ENCODE results near the gene EFNA4. TPM values are rescaled to one million over a fixed set of nuclear protein-coding genes. Genes with fewer than 3 reads are reported as not detected.
"Not testable (repeated sequence)": the region's sequence is repeated elsewhere in the genome, so short reads cannot be mapped to it uniquely, and the experiment has no call there.

The EFNA4 gene
- total RNA-seq, 1 donor from 2014 or later = 46.8 TPM

GRCh38 chr1:155117610-155118009, 54.1 kb downstream of the EFNA4 start:
- no peak for TF ChIP-seq CTCF (IDR thresholded peaks at IDR 0.05; ENCODE audit: unreplicated experiment)
- H3K36me3 Mint-ChIP-seq (ENCODE audit: insufficient read depth) = no peaks in the 10 kb centered on the region
- DNase-seq (ENCODE audit: low spot score, unreplicated experiment) = no peak
- H3K9me3 Mint-ChIP-seq (ENCODE audit: low read depth) = no peaks in the 10 kb centered on the region
- no peaks in the 10 kb centered on the region for H3K4me1 Mint-ChIP-seq (ENCODE audit: low read depth)
- peaks cover 34% of the 10 kb centered on the region for H3K27me3 Mint-ChIP-seq
- no peak overlapping the region for H3K27ac Mint-ChIP-seq
- H3K4me3 Mint-ChIP-seq (ENCODE audit: low read depth) = no peak overlapping the region

- peaks cover 35% of the 10 kb centered on the region for H3K27me3 Mint-ChIP-seq
- not testable (repeated sequence) for H3K27ac Mint-ChIP-seq; H3K9me3 Mint-ChIP-seq (ENCODE audit: low read depth); H3K4me3 Mint-ChIP-seq (ENCODE audit: low read depth); DNase-seq (ENCODE audit: low spot score, unreplicated experiment); H3K4me1 Mint-ChIP-seq (ENCODE audit: low read depth); H3K36me3 Mint-ChIP-seq (ENCODE audit: insufficient read depth)
These were observed 54.5 kb downstream of the EFNA4 start for GRCh38 chr1:155118090-155118489.

Other genes starting within 250 kb of the EFNA4 start
- gene KCNN3, start 193.5 kb upstream of the EFNA4 start, total RNA-seq = 0.36 and 0.86 TPM in 2 replicates
- gene PMVK, start 127.0 kb upstream of the EFNA4 start, total RNA-seq = 26.3 and 26.9 TPM in 2 replicates
- 69.1 and 69.5 TPM in 2 replicates for gene PBXIP1, start 107.6 kb upstream of the EFNA4 start, total RNA-seq
- 49.1 and 52.7 TPM in 2 replicates for gene PYGO2, start 102.0 kb upstream of the EFNA4 start, total RNA-seq
- 43.3 and 54.7 TPM in 2 replicates for gene SHC1, start 93.0 kb upstream of the EFNA4 start, total RNA-seq
- 78.7 and 85.8 TPM in 2 replicates for gene CKS1B, start 89.1 kb upstream of the EFNA4 start, total RNA-seq
- 53.7 and 55.9 TPM in 2 replicates for gene FLAD1, start 80.4 kb upstream of the EFNA4 start, total RNA-seq
- 0.84 TPM in 2 replicates for gene LENEP, start 70.2 kb upstream of the EFNA4 start, total RNA-seq
- gene ZBTB7B, start 60.9 kb upstream of the EFNA4 start, total RNA-seq = 28.9 and 29.9 TPM in 2 replicates
- 2.2 TPM in 2 replicates for gene DCST2, start 30.0 kb upstream of the EFNA4 start, total RNA-seq
- not detected in 2 replicates for gene DCST1, start 29.9 kb upstream of the EFNA4 start, total RNA-seq
- 20.9 and 22.1 TPM in 2 replicates for gene ADAM15, start 12.4 kb upstream of the EFNA4 start, total RNA-seq
- 9.0 and 10.5 TPM in 2 replicates for gene EFNA3, start 15.1 kb downstream of the EFNA4 start, total RNA-seq
- 22.1 and 22.2 TPM in 2 replicates for gene EFNA1, start 64.1 kb downstream of the EFNA4 start, total RNA-seq
- gene SLC50A1, start 72.1 kb downstream of the EFNA4 start, total RNA-seq = 33.3 and 35.5 TPM in 2 replicates
- 45.6 and 49.3 TPM in 2 replicates for gene DPM3, start 76.8 kb downstream of the EFNA4 start, total RNA-seq
- gene KRTCAP2, start 109.6 kb downstream of the EFNA4 start, total RNA-seq = 146 and 149 TPM in 2 replicates
- 21.1 and 25.7 TPM in 2 replicates for gene TRIM46, start 110.1 kb downstream of the EFNA4 start, total RNA-seq
- 46.0 and 52.2 TPM in 2 replicates for gene THBS3, start 144.2 kb downstream of the EFNA4 start, total RNA-seq
- 38.1 and 38.7 TPM in 2 replicates for gene MTX1, start 145.0 kb downstream of the EFNA4 start, total RNA-seq
- 58.4 and 59.0 TPM in 2 replicates for gene ENTREP3, start 191.7 kb downstream of the EFNA4 start, total RNA-seq
- gene SCAMP3, start 198.6 kb downstream of the EFNA4 start, total RNA-seq = 53.1 and 57.1 TPM in 2 replicates
- 102 and 106 TPM in 2 replicates for gene CLK2, start 209.8 kb downstream of the EFNA4 start, total RNA-seq
- 13.6 and 15.6 TPM in 2 replicates for gene HCN3, start 213.7 kb downstream of the EFNA4 start, total RNA-seq
- 0.16 and 0.57 TPM in 2 replicates for gene PKLR, start 237.7 kb downstream of the EFNA4 start, total RNA-seq
- gene FDPS, start 245.1 kb downstream of the EFNA4 start, total RNA-seq = 232 and 261 TPM in 2 replicates